H1 (cell line): ENCODE measurements around the gene KCNA10. TPM values are rescaled to one million over a fixed set of nuclear protein-coding genes. Genes with fewer than 3 reads are reported as not detected.

Experiments used
- CTCF ChIA-PET: fragments of 300-600 bp; sonication (Branson Sonifier 250); formaldehyde crosslinking; loops from one replicate; lab custom pipeline; 2021; ENCODE audit not compliant: partially characterized antibody; lab: Charles Lee
- POLR2A ChIA-PET: fragments of 300-600 bp; sonication (Branson Sonifier 250); formaldehyde crosslinking; loops from one replicate; lab custom pipeline; 2021; ENCODE audit warnings: inconsistent platforms; ENCODE audit not compliant: partially characterized antibody; lab: Charles Lee
- DNase-seq, 2 experiments: peaks; one replicate each; pipeline versions ENCODE4 v3.0.0 to v3.0.0-alpha.2; 2010 to 2022; ENCODE audit warnings: low spot score in 2 of 2, low read depth in 1 of 2, mixed read lengths in 1 of 2
- FAIRE-seq: peaks from 2 replicates; lab custom pipeline; 2011; peaks lifted over from hg19 to GRCh38; lab: Jason Lieb, UNC
- H2AFZ ChIP-seq: 2 replicates; pipeline ENCODE4 v1.8.1; 2012; ENCODE audit warnings: low read length, inconsistent platforms
- H2AK5ac ChIP-seq: 2 replicates; pipeline ENCODE4 v1.6.1; 2013; ENCODE audit warnings: low read depth, low read length
- H2BK120ac ChIP-seq: replicated peaks from 2 replicates; pipeline ENCODE3; 2013; ENCODE audit warnings: low read depth, low read length, inconsistent platforms
- H2BK12ac ChIP-seq: 2 replicates; pipeline ENCODE4 v1.6.1; 2013; ENCODE audit warnings: low read depth, low read length
- H2BK15ac ChIP-seq: 2 replicates; pipeline ENCODE4 v1.6.1; 2013; ENCODE audit warnings: low read length
- H2BK20ac ChIP-seq: 2 replicates; pipeline ENCODE4 v1.6.1; 2013; ENCODE audit warnings: low read length
- H2BK5ac ChIP-seq: 2 replicates; pipeline ENCODE4 v1.6.1; 2013; ENCODE audit warnings: low read depth, low read length
- H3K14ac ChIP-seq: 2 replicates; pipeline ENCODE4 v1.6.1; 2013; ENCODE audit warnings: inconsistent platforms; ENCODE audit not compliant: insufficient read length
- H3K18ac ChIP-seq: 2 replicates; pipeline ENCODE4 v1.6.1; 2013; ENCODE audit warnings: low read length; ENCODE audit errors: extremely low read depth
- H3K23ac ChIP-seq: 2 replicates; pipeline ENCODE4 v1.6.1; 2013; ENCODE audit warnings: inconsistent platforms; ENCODE audit not compliant: insufficient read length
- H3K23me2 ChIP-seq: 2 replicates; pipeline ENCODE4 v1.6.1; 2013; ENCODE audit warnings: low read depth, low read length
- H3K27ac ChIP-seq: 2 replicates; pipeline ENCODE4 v1.6.1; 2011; ENCODE audit warnings: low read depth, low read length, inconsistent platforms
- H3K27me3 ChIP-seq, 4 experiments: replicated peaks in 1 of 4; 1 replicate in 1 of 4; 2 replicates in 3 of 4; pipeline versions ENCODE4 v1.6.1 to v1.8.1; 2011 to 2013; ENCODE audit warnings: low read length in 3 of 4, mild to moderate bottlenecking in 3 of 4, inconsistent platforms in 2 of 4, mixed read lengths in 2 of 4, moderate library complexity in 1 of 4; ENCODE audit not compliant: control insufficient read depth in 3 of 4, insufficient read depth in 3 of 4; ENCODE audit errors: extremely low read depth in 1 of 4
- H3K36me3 ChIP-seq, 4 experiments: 2 replicates each; pipeline versions ENCODE4 v1.6.1 to v1.8.1; 2011 to 2013; ENCODE audit warnings: mild to moderate bottlenecking in 4 of 4, low read length in 3 of 4, moderate library complexity in 2 of 4, control low read depth in 1 of 4, inconsistent platforms in 1 of 4; ENCODE audit not compliant: insufficient read depth in 4 of 4, control insufficient read depth in 2 of 4
- H3K4ac ChIP-seq: replicated peaks from 2 replicates; pipeline ENCODE3; 2013; ENCODE audit warnings: low read length, low read depth, mixed read lengths, inconsistent platforms; ENCODE audit not compliant: insufficient read length
- H3K4me1 ChIP-seq, 4 experiments: replicated peaks in 1 of 4; 1 replicate in 1 of 4; 2 replicates in 3 of 4; pipeline versions ENCODE4 v1.6.1 to v1.8.1; 2011 to 2013; ENCODE audit warnings: low read length in 3 of 4, inconsistent platforms in 2 of 4, mixed read lengths in 1 of 4; ENCODE audit not compliant: insufficient read depth in 4 of 4, control insufficient read depth in 3 of 4
- H3K4me2 ChIP-seq, 2 experiments: 2 replicates each; pipeline versions ENCODE4 v1.6.1 to v1.8.1; 2011 to 2013; ENCODE audit warnings: low read depth in 2 of 2, low read length in 2 of 2, control low read depth in 1 of 2, inconsistent platforms in 1 of 2, mild to moderate bottlenecking in 1 of 2; ENCODE audit not compliant: insufficient read depth in 1 of 2
- H3K4me3 ChIP-seq, 4 experiments: fragments of 200-600, 300-600 bp in 1 of 4; sonication (generic), shearing (Covaris generic), sonication (Bioruptor Twin) in 1 of 4; 2 replicates each; pipeline versions ENCODE4 v1.5.1 to v1.8.1; 2011 to 2016; ENCODE audit warnings: low read length in 4 of 4, low read depth in 3 of 4, control low read depth in 2 of 4, inconsistent platforms in 2 of 4, mild to moderate bottlenecking in 2 of 4, mixed read lengths in 1 of 4, moderate library complexity in 1 of 4; ENCODE audit not compliant: insufficient read depth in 2 of 4; ENCODE audit errors: extremely low read depth in 1 of 4
- H3K56ac ChIP-seq: replicated peaks from 2 replicates; pipeline ENCODE3; 2013; ENCODE audit warnings: low read depth, mild to moderate bottlenecking, mixed read lengths, low read length, inconsistent platforms; ENCODE audit not compliant: insufficient read length
- H3K79me1 ChIP-seq: 2 replicates; pipeline ENCODE4 v1.6.1; 2013; ENCODE audit warnings: low read depth, low read length, control low read depth
- H3K79me2 ChIP-seq, 2 experiments: 2 replicates each; pipeline versions ENCODE4 v1.6.1 to v1.8.1; 2012 to 2013; ENCODE audit warnings: low read length in 2 of 2, mild to moderate bottlenecking in 2 of 2, inconsistent platforms in 1 of 2; ENCODE audit not compliant: insufficient read depth in 2 of 2, control insufficient read depth in 1 of 2
- H3K9ac ChIP-seq, 4 experiments: replicated peaks in 1 of 4; 1 replicate in 1 of 4; 2 replicates in 3 of 4; pipeline versions ENCODE4 v1.6.1 to v1.8.1; 2011 to 2013; ENCODE audit warnings: low read depth in 3 of 4, low read length in 3 of 4, control low read depth in 2 of 4, mild to moderate bottlenecking in 2 of 4, moderate library complexity in 2 of 4, inconsistent platforms in 1 of 4; ENCODE audit errors: extremely low read depth in 1 of 4
- H3K9me3 ChIP-seq, 2 experiments: 2 replicates each; pipeline versions ENCODE4 v1.6.1 to v1.8.1; 2012 to 2013; ENCODE audit warnings: mild to moderate bottlenecking in 2 of 2, moderate library complexity in 2 of 2, control low read depth in 1 of 2, inconsistent platforms in 1 of 2, low read depth in 1 of 2, low read length in 1 of 2, mixed read lengths in 1 of 2; ENCODE audit not compliant: insufficient read depth in 2 of 2
- H4K20me1 ChIP-seq, 2 experiments: replicated peaks in 1 of 2; 2 replicates each; pipeline versions ENCODE3 to v1.8.1; 2011 to 2013; ENCODE audit warnings: inconsistent platforms in 2 of 2, low read length in 2 of 2, mild to moderate bottlenecking in 1 of 2; ENCODE audit not compliant: insufficient read depth in 2 of 2, control insufficient read depth in 1 of 2
- H4K5ac ChIP-seq: 2 replicates; pipeline ENCODE4 v1.6.1; 2013; ENCODE audit warnings: low read length, low read depth, mixed read lengths, inconsistent platforms; ENCODE audit not compliant: insufficient read length
- H4K8ac ChIP-seq: 2 replicates; pipeline ENCODE4 v1.8.0; 2013; ENCODE audit warnings: mild to moderate bottlenecking, moderate library complexity, low read length, inconsistent platforms; ENCODE audit not compliant: insufficient read depth; ENCODE audit errors: extremely low read depth
- H4K91ac ChIP-seq: replicated peaks from 2 replicates; pipeline ENCODE3; 2013; ENCODE audit warnings: low read length, mixed read lengths, inconsistent platforms; ENCODE audit not compliant: insufficient read length
- CBX5 ChIP-seq: fragments of 300-800, 300-1000 bp; sonication (generic); IDR thresholded peaks from 2 replicates; pipeline ENCODE4 v1.7.1; 2016; ENCODE audit warnings: antibody characterized with exemption, low read length, low read depth
- CHD1 ChIP-seq: IDR thresholded peaks from 2 replicates; pipeline ENCODE4 v1.6.1; 2012; ENCODE audit warnings: low read depth, low read length, improper control_type of control experiment
- KDM4A ChIP-seq: IDR thresholded peaks from one replicate; pipeline ENCODE4 v1.7.1; 2012; ENCODE audit warnings: low read depth, mild to moderate bottlenecking, moderate library complexity, low read length, inconsistent platforms; ENCODE audit not compliant: severe bottlenecking
- MAFK ChIP-seq: IDR thresholded peaks from 2 replicates; pipeline ENCODE4 v1.6.1; 2012; ENCODE audit warnings: low read depth, mild to moderate bottlenecking, improper control_type of control experiment, low read length
- PHF8 ChIP-seq: fragments of 200-600 bp; sonication (generic); conservative IDR thresholded peaks from 2 replicates; pipeline ENCODE4 v1.7.1; 2012; ENCODE audit warnings: low read depth, mild to moderate bottlenecking, inconsistent platforms, low read length, moderate library complexity
- POLR2AphosphoS5 ChIP-seq: IDR thresholded peaks from 2 replicates; pipeline ENCODE4 v1.6.1; 2011; ENCODE audit warnings: low read depth, low read length
- POU5F1 ChIP-seq: IDR thresholded peaks from 2 replicates; pipeline ENCODE4 v1.6.1; 2011; ENCODE audit warnings: low read depth, mild to moderate bottlenecking, low read length, moderate library complexity
- SAP30 ChIP-seq: fragments of 300-600 bp; sonication (generic); IDR thresholded peaks from 2 replicates; pipeline ENCODE4 v1.7.1; 2012; ENCODE audit warnings: low read length, moderate library complexity, mild to moderate bottlenecking, inconsistent platforms; ENCODE audit not compliant: insufficient read depth, insufficient replicate concordance
- TEAD4 ChIP-seq: IDR thresholded peaks from 2 replicates; pipeline ENCODE4 v1.6.1; 2012; ENCODE audit warnings: low read depth, low read length, inconsistent platforms, mixed read lengths
- WGBS, 2 experiments: shearing (Covaris generic) in 1 of 2; methylation state at CpG; one replicate each; pipeline versions ENCODE4 v1.1.6 to v1.1.7; 2013 to 2015; ENCODE audit warnings: low lambda C conversion rate in 2 of 2, mixed read lengths in 2 of 2, inconsistent platforms in 1 of 2, low coverage in 1 of 2, missing lambda C conversion rate in 1 of 2; ENCODE audit not compliant: insufficient replicate concordance in 2 of 2, insufficient coverage in 1 of 2, insufficient read length in 1 of 2; ENCODE audit errors: extremely low coverage in 1 of 2, missing lambda C conversion rate in 1 of 2; 5-methylcytosine and 5-hydroxymethylcytosine counted together
- polyA plus RNA-seq, 7 experiments: library from polyadenylated mRNA; depleted of rRNA in 3 of 7; stranded (reverse) in 5 of 7; unstranded in 2 of 7; fragments of >200 nt in 5 of 7; fragments of 200-250 nt in 2 of 7; gene quantifications; 1 replicate in 5 of 7; 2 replicates in 1 of 7; 4 replicates in 1 of 7; pipeline versions ENCODE4 v1.2.1 to v1.2.3, GENCODE V29; 2011 to 2013; ENCODE audit warnings: missing spikeins in 2 of 7, mixed read lengths in 2 of 7
- total RNA-seq: library from RNA; stranded (reverse); fragmentation: NEBNext Ultra II Directional; extraction: Animal tissue kit (Norgen Biotek cat#: 25700); gene quantifications from 2 replicates; pipeline ENCODE4 v1.2.1, GENCODE V29; 2021
- TF ChIP-seq, protein P1 (sequence below): IDR thresholded peaks from 2 replicates; pipeline ENCODE4 v1.6.1; 2012; ENCODE audit warnings: inconsistent platforms
- TF ChIP-seq, protein P2 (sequence below): IDR thresholded peaks from 2 replicates; pipeline ENCODE4 v1.6.1; 2012; ENCODE audit warnings: low read length, inconsistent platforms

KCNA10 gene
- total and polyA plus RNA-seq, 2 of the 8 experiments (the other 6 are each of a cell fraction or from before 2014, with no cell fraction given): not detected

DNA sequence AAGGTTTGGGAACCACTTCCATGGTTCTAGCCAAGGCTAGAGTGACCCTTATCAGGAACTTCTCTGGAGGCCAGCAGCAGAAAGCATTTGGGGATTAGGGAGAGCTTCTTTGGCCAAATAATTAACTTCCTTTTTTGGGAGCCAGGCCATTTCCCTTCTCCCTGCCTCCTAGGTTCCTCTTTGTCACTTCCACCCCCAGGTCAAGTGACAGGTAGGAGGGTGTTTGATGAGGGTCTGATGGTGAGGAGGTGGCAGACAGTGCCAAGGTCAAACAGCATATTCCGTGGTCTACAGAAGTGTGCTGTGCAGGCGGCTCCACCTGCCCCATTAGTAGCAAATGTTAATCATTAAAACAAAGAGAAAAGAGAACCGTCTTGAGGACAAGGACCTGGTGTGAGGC, 1.9 kb upstream of the KCNA10 start:
- Histone ChIP-seq H3K18ac (no peak overlapping the region), H3K4me2 (no peak overlapping the region), H3K4me3 (no peak overlapping the region), H3K9me3 (peaks cover 0 to 4% of the 10 kb centered on the region in 2 experiments; a peak in 2 of 4 replicates), H3K4me1 (peaks cover 2 to 14% (median 8%) of the 10 kb centered on the region in 4 experiments), H3K79me2 (no peaks in the 10 kb centered on the region), H4K8ac (no peak overlapping the region), H3K23me2 (no peaks in the 10 kb centered on the region; the same call in 1 of the 2 replicates), H3K9ac (no peak overlapping the region), H2BK12ac (no peak overlapping the region), H4K5ac (no peak overlapping the region), H3K36me3 (no peaks in the 10 kb centered on the region), H2AFZ (no peak overlapping the region), H3K56ac (no peak overlapping the region), H2AK5ac (no peak overlapping the region), H2BK5ac (no peak overlapping the region), H2BK15ac (no peak overlapping the region), H2BK20ac (no peak overlapping the region), H4K20me1 (no peaks in the 10 kb centered on the region), H3K14ac (no peak overlapping the region), H4K91ac (no peak overlapping the region), H2BK120ac (no peak overlapping the region), H3K4ac (no peak overlapping the region), H3K23ac (no peak overlapping the region), H3K27me3 (peaks cover 0 to 3% (median 0%) of the 10 kb centered on the region in 4 experiments; a peak in 4 of 7 replicates), H3K79me1 (no peaks in the 10 kb centered on the region), H3K27ac (no peak overlapping the region)
- ChIA-PET POLR2A (no interaction called here), CTCF (interaction anchor here (0.7 to 12.4 kb wide), 13 partner anchors 9 to 261 kb away, joined by 3 to 189 read pairs (median 10); no protein-coding TSS in a partner anchor)
- DNase-seq (no peak), FAIRE-seq (no peak)
- WGBS, 2 experiments: 82% methylated on average over 3 of the region's 3 CpGs; no CpG with 5 or more reads in 1 of the 2 experiments
- TF ChIP-seq CHD1: no peak
- TF ChIP-seq KDM4A: no peak
- TF ChIP-seq POU5F1: no peak
- TF ChIP-seq TEAD4: no peak
- no peak for TF ChIP-seq POLR2AphosphoS5
- TF ChIP-seq, protein P1, sequence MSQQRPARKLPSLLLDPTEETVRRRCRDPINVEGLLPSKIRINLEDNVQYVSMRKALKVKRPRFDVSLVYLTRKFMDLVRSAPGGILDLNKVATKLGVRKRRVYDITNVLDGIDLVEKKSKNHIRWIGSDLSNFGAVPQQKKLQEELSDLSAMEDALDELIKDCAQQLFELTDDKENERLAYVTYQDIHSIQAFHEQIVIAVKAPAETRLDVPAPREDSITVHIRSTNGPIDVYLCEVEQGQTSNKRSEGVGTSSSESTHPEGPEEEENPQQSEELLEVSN: no peak
- TF ChIP-seq SAP30: no peak
- TF ChIP-seq PHF8: no peak
- TF ChIP-seq, protein P2, sequence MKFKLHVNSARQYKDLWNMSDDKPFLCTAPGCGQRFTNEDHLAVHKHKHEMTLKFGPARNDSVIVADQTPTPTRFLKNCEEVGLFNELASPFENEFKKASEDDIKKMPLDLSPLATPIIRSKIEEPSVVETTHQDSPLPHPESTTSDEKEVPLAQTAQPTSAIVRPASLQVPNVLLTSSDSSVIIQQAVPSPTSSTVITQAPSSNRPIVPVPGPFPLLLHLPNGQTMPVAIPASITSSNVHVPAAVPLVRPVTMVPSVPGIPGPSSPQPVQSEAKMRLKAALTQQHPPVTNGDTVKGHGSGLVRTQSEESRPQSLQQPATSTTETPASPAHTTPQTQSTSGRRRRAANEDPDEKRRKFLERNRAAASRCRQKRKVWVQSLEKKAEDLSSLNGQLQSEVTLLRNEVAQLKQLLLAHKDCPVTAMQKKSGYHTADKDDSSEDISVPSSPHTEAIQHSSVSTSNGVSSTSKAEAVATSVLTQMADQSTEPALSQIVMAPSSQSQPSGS: no peak
- no peak for TF ChIP-seq CBX5
- TF ChIP-seq MAFK: no peak
